SU-DHL-6 (cell line): ENCODE results near the gene HYCC2.

Experiments
- CTCF ChIP-seq: fragments of 200-600 bp; sonication (generic); IDR thresholded peaks from one replicate; pipeline ENCODE4 v1.5.1; 2017; ENCODE audit warnings: antibody characterized with exemption, mild to moderate bottlenecking, low read length, moderate library complexity; ENCODE audit not compliant: insufficient read depth, poor library complexity, severe bottlenecking
- EZH2phosphoT487 ChIP-seq: fragments of 200-600 bp; sonication (generic), shearing (Covaris generic); conservative IDR thresholded peaks from 2 replicates; pipeline ENCODE4 v1.6.1; 2018; ENCODE audit warnings: mild to moderate bottlenecking, antibody characterized with exemption, low read length, moderate library complexity, mixed read lengths

GRCh38 chr2:201071479-201072200, at the start of gene HYCC2, which contains the start of gene NDUFB3:
- TF ChIP-seq CTCF (no peak), EZH2phosphoT487 (no peak)
